Dermis blood vessel endothelial cell (primary cell): ENCODE measurements around the gene TXNDC8. TPM values are rescaled to one million over a fixed set of nuclear protein-coding genes. Genes with fewer than 3 reads are reported as not detected.

ENCODE experiments used
- DNase-seq: peaks from one replicate; pipeline ENCODE4 v3.0.0; 2010
- total RNA-seq: library from RNA; depleted of rRNA; stranded (reverse); fragments of >200 nt; gene quantifications from 2 replicates; pipeline ENCODE4 v1.2.3, GENCODE V29; 2014

Gene TXNDC8
- total RNA-seq, 1 donor from 2014 or later = not detected

- no peak for DNase-seq
These were observed 60.9 kb downstream of the TXNDC8 start for GRCh38 chr9:110276781-110277180.

- DNase-seq = no peak
These were observed 67.3 kb downstream of the TXNDC8 start for GRCh38 chr9:110270211-110270995.

- DNase-seq = no peak
These were observed 70.9 kb downstream of the TXNDC8 start for GRCh38 chr9:110266795-110267194.

GRCh38 chr9:110261632-110262031 is 76.0 kb downstream of the TXNDC8 start:
- DNase-seq = no peak

- DNase-seq = no peak
These were observed 76.8 kb downstream of the TXNDC8 start for GRCh38 chr9:110260911-110261310.

GRCh38 chr9:110259566-110259965 is 78.1 kb downstream of the TXNDC8 start:
- no peak for DNase-seq

GRCh38 chr9:110258690-110259091 is 79.0 kb downstream of the TXNDC8 start:
- no peak for DNase-seq

GRCh38 chr9:110257956-110258355 is 79.7 kb downstream of the TXNDC8 start:
- DNase-seq = no peak

GRCh38 chr9:110257097-110257841 is 80.4 kb downstream of the TXNDC8 start:
- DNase-seq = no peak

GRCh38 chr9:110256380-110257096 is 81.1 kb downstream of the TXNDC8 start, which contains the start of gene TXN:
TSS of gene TXN (minus strand) at chr9:110256507. CDS start at chr9:110256435, 72 bp downstream.
- peak; percentile 90 for DNase-seq

- DNase-seq = peak; percentile 47
These were observed 81.9 kb downstream of the TXNDC8 start for GRCh38 chr9:110255463-110256379.

GRCh38 chr9:110255034-110255462 is 82.6 kb downstream of the TXNDC8 start:
- no peak for DNase-seq

GRCh38 chr9:110254500-110254899 is 83.2 kb downstream of the TXNDC8 start:
- no peak for DNase-seq

Other genes starting within 250 kb of the TXNDC8 start
- 0.05 TPM in 1 of 2 replicates, not detected in the other for gene C9orf152, start 129.7 kb downstream of the TXNDC8 start, total RNA-seq
- gene TXN, start 81.4 kb downstream of the TXNDC8 start, total RNA-seq = 175 and 204 TPM in 2 replicates
- gene SVEP1, start 241.9 kb upstream of the TXNDC8 start, total RNA-seq = under 0.01 and 0.05 TPM in 2 replicates